NT2/D1 (cell line): ENCODE measurements around the gene MCUR1.

Source experiments
- DNase-seq: peaks from one replicate; pipeline ENCODE4 v3.0.0-alpha.2; 2011; ENCODE audit warnings: low read depth, low spot score
- H3K27me3 ChIP-seq: 2 replicates; pipeline ENCODE4 v1.6.0; 2011; ENCODE audit warnings: mild to moderate bottlenecking; ENCODE audit not compliant: insufficient read length, insufficient read depth
- H3K36me3 ChIP-seq: 2 replicates; pipeline ENCODE4 v1.6.1; 2011; ENCODE audit warnings: mild to moderate bottlenecking, low read length, mixed read lengths; ENCODE audit not compliant: insufficient read depth, insufficient read length
- H3K4me1 ChIP-seq: 2 replicates; pipeline ENCODE4 v1.5.1; 2011; ENCODE audit not compliant: insufficient read depth, insufficient read length
- H3K4me3 ChIP-seq: 2 replicates; pipeline ENCODE4 v1.5.1; 2011; ENCODE audit warnings: low read depth; ENCODE audit not compliant: insufficient read length
- H3K9ac ChIP-seq: 2 replicates; pipeline ENCODE4 v1.6.0; 2011; ENCODE audit warnings: low read depth; ENCODE audit not compliant: insufficient read length
- H3K9me3 ChIP-seq: 2 replicates; pipeline ENCODE4 v1.5.1; 2011; ENCODE audit warnings: mild to moderate bottlenecking, low read length; ENCODE audit not compliant: insufficient read depth
- SUZ12 ChIP-seq: IDR thresholded peaks from 2 replicates; pipeline ENCODE4 v1.6.1; 2011; ENCODE audit not compliant: insufficient read length, insufficient read depth; ENCODE audit errors: extremely low read depth
- YY1 ChIP-seq: IDR thresholded peaks from 2 replicates; pipeline ENCODE4 v1.6.1; 2011; ENCODE audit not compliant: insufficient read length, insufficient read depth
- ZNF274 ChIP-seq: IDR thresholded peaks from 2 replicates; pipeline ENCODE4 v1.6.1; 2011; ENCODE audit warnings: mild to moderate bottlenecking, low read depth, low read length

Gene MCUR1

GRCh38 chr6:13827032-13827431 lies 12.7 kb upstream of the MCUR1 start:
- H3K9me3 ChIP-seq = no peaks in the 10 kb centered on the region
- no peak overlapping the region for H3K9ac ChIP-seq
- H3K4me3 ChIP-seq = no peak overlapping the region
- DNase-seq = no peak
- no peak for TF ChIP-seq SUZ12
- no peak for TF ChIP-seq ZNF274
- TF ChIP-seq YY1 = no peak
- no peaks in the 10 kb centered on the region for H3K36me3 ChIP-seq
- no peaks in the 10 kb centered on the region for H3K27me3 ChIP-seq
- no peaks in the 10 kb centered on the region for H3K4me1 ChIP-seq

DNA sequence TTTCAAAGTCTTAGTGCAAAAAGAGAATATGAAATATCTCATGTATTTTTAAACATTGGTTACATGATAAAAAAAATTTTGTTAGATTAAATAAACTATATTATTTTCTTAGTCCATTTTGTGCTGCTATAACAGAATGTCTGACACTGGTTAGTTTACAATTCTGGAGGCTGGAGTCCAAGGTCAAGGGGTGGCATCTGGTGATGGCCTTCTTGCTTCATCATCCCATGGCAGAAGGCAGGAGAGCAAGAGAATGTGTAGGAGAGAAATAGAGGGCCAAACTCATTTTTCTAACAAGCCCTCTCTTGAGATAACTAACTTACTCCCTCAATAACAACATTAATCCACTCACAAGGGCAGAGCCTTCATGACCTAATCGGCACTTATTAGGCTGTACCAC lies 11.5 kb upstream of the MCUR1 start:
- H3K4me1 ChIP-seq = no peaks in the 10 kb centered on the region
- no peaks in the 10 kb centered on the region for H3K9me3 ChIP-seq
- DNase-seq = no peak
- H3K27me3 ChIP-seq = no peaks in the 10 kb centered on the region
- TF ChIP-seq YY1 (no peak), SUZ12 (no peak), ZNF274 (no peak)
- H3K36me3 ChIP-seq = no peaks in the 10 kb centered on the region
- H3K9ac ChIP-seq = no peak overlapping the region
- no peak overlapping the region for H3K4me3 ChIP-seq

DNA sequence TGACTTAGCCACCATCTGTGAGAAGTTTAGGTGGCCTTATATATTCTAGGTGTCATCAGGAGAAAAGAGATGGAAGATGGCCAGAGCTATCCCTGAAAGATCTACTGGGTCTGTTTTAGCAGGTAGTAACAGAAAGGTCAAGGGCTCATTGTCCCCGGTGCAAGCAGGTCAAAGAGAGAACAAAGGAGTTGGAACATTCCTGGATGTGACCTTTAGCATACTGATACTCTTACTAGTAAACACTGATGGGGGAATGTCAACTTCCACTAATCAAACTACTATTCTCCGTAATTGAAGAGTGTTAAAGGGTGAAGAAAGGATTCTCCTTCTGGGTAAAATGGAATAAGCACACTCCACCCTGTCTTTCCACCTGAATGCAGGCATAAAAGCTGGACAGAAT lies 4.0 kb upstream of the MCUR1 start:
- Histone ChIP-seq H3K36me3 (no peaks in the 10 kb centered on the region), H3K9me3 (no peaks in the 10 kb centered on the region), H3K27me3 (no peaks in the 10 kb centered on the region), H3K9ac (no peak overlapping the region), H3K4me3 (no peak overlapping the region), H3K4me1 (no peaks in the 10 kb centered on the region)
- no peak for TF ChIP-seq SUZ12
- DNase-seq = no peak

DNA sequence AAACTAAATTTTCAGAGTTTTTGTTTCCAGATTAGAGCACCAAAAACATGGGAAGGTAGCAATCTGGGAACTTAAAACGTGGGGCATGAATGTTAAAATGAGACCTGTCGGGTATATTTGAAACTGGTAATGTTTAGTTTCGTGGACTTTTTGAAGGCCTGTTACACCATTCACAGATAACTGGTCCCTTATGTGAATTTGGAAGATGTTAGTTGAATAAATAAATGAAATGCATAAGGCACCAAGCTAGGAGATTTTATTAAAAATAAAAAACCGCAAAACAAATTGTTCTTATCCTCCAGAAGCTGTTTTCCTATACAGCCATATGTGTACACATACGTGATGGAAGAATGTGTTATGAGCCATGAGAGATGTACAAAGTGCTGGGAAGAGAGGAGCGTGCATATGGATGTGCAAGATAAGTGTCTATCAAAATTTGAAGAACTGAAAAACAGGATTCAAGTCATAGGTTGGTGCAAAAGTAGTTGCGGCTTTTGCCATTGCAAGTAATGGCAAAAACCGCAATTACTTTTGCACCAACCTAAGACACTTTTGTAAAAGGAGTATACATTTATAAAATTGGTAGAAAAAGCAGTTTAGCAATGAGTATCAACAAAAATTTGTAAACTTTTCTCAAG lies 700 bp upstream of the MCUR1 start:
- Histone ChIP-seq H3K9me3 (no peaks in the 10 kb centered on the region), H3K4me3 (peak overlapping the region; percentile 16), H3K4me1 (no peaks in the 10 kb centered on the region), H3K36me3 (peaks cover 13% of the 10 kb centered on the region), H3K9ac (peak overlapping the region; percentile 1), H3K27me3 (no peaks in the 10 kb centered on the region)
- TF ChIP-seq ZNF274 (no peak), SUZ12 (no peak), YY1 (no peak)
- no peak for DNase-seq

DNA sequence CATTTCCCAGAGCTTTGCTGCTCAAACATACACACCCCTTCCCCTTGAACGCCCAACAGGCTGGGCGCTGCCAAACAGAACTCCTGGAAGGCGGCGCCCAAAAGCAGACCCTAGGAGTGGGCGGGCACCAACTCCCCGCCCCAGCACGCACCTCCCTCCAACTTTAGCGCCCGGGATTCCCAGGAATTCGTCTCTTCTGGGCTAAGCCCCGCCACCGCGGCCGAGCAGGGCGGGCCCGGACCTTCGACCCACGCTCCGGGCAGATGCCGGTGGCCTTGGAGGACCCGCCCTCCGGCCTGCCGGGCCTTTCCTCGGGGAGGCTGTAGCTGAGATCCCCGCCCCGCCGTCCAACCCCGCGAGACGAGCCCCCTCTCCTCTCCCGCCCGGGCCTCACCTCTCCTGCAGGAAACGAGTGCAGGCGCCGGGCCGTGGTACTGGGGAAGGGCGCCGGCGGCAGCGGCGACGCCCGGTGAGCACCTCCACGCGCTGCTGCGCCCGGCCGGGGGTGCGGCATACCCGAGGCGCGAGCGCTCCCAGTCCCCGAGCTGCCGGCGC lies 659 bp downstream of the MCUR1 start:
- Histone ChIP-seq H3K4me1 (no peaks in the 10 kb centered on the region), H3K4me3 (peak overlapping the region; percentile 73), H3K9ac (peak overlapping the region; percentile 89), H3K27me3 (no peaks in the 10 kb centered on the region), H3K9me3 (no peaks in the 10 kb centered on the region), H3K36me3 (peaks cover 19% of the 10 kb centered on the region)
- peak; percentile 80 for DNase-seq
- TF ChIP-seq SUZ12 = no peak
- TF ChIP-seq ZNF274 = no peak
- no peak for TF ChIP-seq YY1

DNA sequence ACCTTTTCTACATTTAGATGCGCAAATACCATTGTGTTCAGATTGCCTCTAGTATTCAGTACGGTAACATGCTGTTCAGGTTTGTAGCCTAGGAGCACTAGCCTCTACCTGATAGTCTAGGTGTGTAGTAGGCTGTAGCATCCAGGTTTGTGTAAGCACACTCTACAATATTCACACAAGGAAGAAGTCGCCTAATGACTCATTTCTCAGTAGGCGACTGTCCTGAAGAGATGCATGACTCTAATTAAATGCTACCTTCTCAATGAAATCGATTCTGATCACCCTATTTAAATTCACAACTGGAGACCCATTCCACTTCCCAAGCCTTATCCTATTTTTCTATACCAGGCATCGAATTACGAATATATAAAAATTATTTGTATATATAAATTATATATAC lies 1.3 kb downstream of the MCUR1 start:
- Histone ChIP-seq H3K4me3 (peak overlapping the region; percentile 73), H3K36me3 (peaks cover 20% of the 10 kb centered on the region), H3K9ac (no peak overlapping the region), H3K27me3 (no peaks in the 10 kb centered on the region), H3K9me3 (no peaks in the 10 kb centered on the region), H3K4me1 (no peaks in the 10 kb centered on the region)
- no peak for TF ChIP-seq YY1
- no peak for TF ChIP-seq ZNF274
- no peak for TF ChIP-seq SUZ12
- DNase-seq = no peak

GRCh38 chr6:13812359-13812642 lies 2.1 kb downstream of the MCUR1 start:
- no peak overlapping the region for H3K4me3 ChIP-seq

DNA sequence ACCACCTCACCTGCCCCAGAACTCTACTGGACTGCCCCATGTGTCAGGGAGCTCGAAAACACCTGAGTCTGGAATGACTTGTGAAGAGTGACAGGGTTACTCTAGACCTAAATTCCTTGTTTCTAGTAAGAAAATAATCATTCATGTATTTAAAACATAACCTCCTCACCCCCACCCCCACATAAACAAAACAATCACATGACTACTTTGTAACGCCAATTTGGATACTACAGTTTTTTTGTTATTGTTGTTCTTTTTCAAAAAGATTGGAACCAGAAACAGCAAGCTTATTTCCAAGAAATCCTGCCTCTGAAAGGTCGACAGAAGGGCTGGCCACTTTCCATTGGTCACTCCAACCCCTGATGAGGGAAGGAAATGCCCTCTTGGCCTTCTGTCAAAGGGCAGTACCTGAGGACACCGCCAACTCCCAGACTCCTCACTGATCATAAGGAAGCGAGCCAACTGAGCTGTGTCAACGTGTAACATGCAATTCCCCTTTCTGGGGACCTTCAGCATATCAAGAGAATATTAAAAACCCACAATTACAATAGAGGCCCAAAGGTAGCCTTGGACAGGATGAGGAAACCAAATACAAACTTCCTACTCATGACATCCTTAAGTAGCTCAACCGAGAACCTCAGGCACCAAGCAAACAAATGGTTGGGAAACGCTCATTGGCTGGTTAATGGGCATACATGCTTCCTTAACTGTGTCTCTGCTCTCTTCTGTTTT lies 2.6 kb downstream of the MCUR1 start:
- Histone ChIP-seq H3K4me1 (no peaks in the 10 kb centered on the region), H3K36me3 (peaks cover 27% of the 10 kb centered on the region), H3K9me3 (no peaks in the 10 kb centered on the region), H3K9ac (no peak overlapping the region), H3K4me3 (no peak overlapping the region), H3K27me3 (no peaks in the 10 kb centered on the region)
- TF ChIP-seq SUZ12 (no peak), YY1 (no peak), ZNF274 (no peak)
- DNase-seq = no peak

More at GRCh38 chr6:13812359-13812642, 2.1 kb downstream of the MCUR1 start:
- H3K9me3 ChIP-seq = no peaks in the 10 kb centered on the region
- DNase-seq = no peak
- H3K27me3 ChIP-seq = no peaks in the 10 kb centered on the region
- H3K4me1 ChIP-seq = no peaks in the 10 kb centered on the region
- peaks cover 24% of the 10 kb centered on the region for H3K36me3 ChIP-seq
- H3K9ac ChIP-seq = no peak overlapping the region
- TF ChIP-seq SUZ12 (no peak), YY1 (no peak), ZNF274 (no peak)
